Neutrophil (primary cell): ENCODE results near the gene SWAP70.
"Not testable (repeated sequence)": the region's sequence is repeated elsewhere in the genome, so short reads cannot be mapped to it uniquely, and the experiment has no call there.

Source experiments
- H3K27ac ChIP-seq: fragments of 200-600 bp; sonication (generic); 2 replicates; pipeline ENCODE4 v1.5.1; 2016; ENCODE audit warnings: mild to moderate bottlenecking, moderate library complexity
- H3K27me3 ChIP-seq: fragments of 200-600 bp; sonication (generic); 2 replicates; pipeline ENCODE4 v1.6.0; 2016; ENCODE audit warnings: mild to moderate bottlenecking
- H3K36me3 ChIP-seq: fragments of 200-600 bp; sonication (generic); 2 replicates; pipeline ENCODE4 v1.5.1; 2017
- H3K4me1 ChIP-seq, 2 experiments: fragments of 200-600 bp in 1 of 2; sonication (generic) in 1 of 2; 1 replicate in 1 of 2; 2 replicates in 1 of 2; pipeline versions ENCODE4 v1.5.1 to v1.6.1; 2013 to 2016; ENCODE audit warnings: low read depth in 1 of 2, low read length in 1 of 2, mild to moderate bottlenecking in 1 of 2, moderate library complexity in 1 of 2; ENCODE audit not compliant: control insufficient read depth in 1 of 2, insufficient read depth in 1 of 2
- H3K4me3 ChIP-seq, 2 experiments: fragments of 200-600 bp in 1 of 2; sonication (generic) in 1 of 2; 1 replicate in 1 of 2; 2 replicates in 1 of 2; pipeline ENCODE4 v1.5.1; 2013 to 2016; ENCODE audit warnings: low read depth in 1 of 2, low read length in 1 of 2, mild to moderate bottlenecking in 1 of 2, moderate library complexity in 1 of 2
- H3K9me3 ChIP-seq: fragments of 200-600 bp; sonication (generic); 2 replicates; pipeline ENCODE4 v1.5.1; 2016
- TF ChIP-seq, protein P1 (sequence below): fragments of 200-600 bp; sonication (generic); IDR thresholded peaks from 2 replicates; pipeline ENCODE4 v1.5.1; 2016; ENCODE audit warnings: antibody characterized with exemption

SWAP70 gene

DNA sequence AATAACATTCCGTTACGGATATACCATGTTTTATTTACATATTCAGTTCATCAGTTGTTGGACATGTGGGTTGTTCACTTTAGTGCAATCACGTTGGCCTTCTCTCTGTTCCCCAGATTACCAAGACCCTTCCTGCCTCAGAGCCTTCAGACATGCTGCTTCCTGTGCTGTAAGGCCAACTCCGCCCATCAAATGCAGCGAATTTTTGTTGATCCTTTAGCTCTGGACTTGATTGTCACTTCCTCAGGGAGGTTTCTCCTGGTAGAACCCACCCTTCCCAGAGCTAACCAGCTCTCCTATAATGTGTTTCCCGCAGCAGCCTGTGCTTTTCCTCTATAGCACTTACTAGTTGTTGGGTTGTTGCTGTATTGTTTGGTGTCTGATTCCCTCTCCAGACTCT lies 39.4 kb downstream of the SWAP70 start:
- H3K36me3 ChIP-seq, result no peaks in the 10 kb centered on the region
- peaks cover 5 to 21% of the 10 kb centered on the region in 2 experiments for H3K4me1 ChIP-seq
- peak overlapping the region; percentile 19 for H3K27ac ChIP-seq
- no peaks in the 10 kb centered on the region for H3K9me3 ChIP-seq
- no peaks in the 10 kb centered on the region for H3K27me3 ChIP-seq
- no peak overlapping the region for H3K4me3 ChIP-seq
- TF ChIP-seq, protein P1, sequence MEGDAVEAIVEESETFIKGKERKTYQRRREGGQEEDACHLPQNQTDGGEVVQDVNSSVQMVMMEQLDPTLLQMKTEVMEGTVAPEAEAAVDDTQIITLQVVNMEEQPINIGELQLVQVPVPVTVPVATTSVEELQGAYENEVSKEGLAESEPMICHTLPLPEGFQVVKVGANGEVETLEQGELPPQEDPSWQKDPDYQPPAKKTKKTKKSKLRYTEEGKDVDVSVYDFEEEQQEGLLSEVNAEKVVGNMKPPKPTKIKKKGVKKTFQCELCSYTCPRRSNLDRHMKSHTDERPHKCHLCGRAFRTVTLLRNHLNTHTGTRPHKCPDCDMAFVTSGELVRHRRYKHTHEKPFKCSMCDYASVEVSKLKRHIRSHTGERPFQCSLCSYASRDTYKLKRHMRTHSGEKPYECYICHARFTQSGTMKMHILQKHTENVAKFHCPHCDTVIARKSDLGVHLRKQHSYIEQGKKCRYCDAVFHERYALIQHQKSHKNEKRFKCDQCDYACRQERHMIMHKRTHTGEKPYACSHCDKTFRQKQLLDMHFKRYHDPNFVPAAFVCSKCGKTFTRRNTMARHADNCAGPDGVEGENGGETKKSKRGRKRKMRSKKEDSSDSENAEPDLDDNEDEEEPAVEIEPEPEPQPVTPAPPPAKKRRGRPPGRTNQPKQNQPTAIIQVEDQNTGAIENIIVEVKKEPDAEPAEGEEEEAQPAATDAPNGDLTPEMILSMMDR, result no peak

DNA sequence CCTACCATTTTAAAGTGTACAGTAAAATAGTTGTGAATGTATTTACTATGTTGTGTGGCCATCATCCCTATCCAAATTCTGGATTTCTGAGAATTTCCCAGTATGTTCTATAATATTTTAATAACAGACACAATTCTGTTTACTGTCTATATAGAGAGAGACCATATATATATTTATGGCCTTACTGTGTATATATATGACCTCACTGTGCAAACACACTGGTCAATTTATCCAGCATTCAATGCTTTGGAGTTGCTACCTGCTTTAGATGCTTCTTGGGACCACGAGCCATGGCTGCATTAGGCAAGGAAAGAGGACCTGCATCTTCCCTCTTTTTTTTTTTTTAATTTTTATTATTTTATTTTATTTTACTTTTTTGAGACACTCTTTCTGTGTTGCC lies 40.2 kb downstream of the SWAP70 start:
- H3K36me3 ChIP-seq, result no peaks in the 10 kb centered on the region
- TF ChIP-seq, protein P1, result no peak
- no peaks in the 10 kb centered on the region for H3K9me3 ChIP-seq
- no peaks in the 10 kb centered on the region for H3K27me3 ChIP-seq
- no peak overlapping the region for H3K27ac ChIP-seq
- peaks cover 5 to 16% of the 10 kb centered on the region in 2 experiments for H3K4me1 ChIP-seq
- no peak overlapping the region for H3K4me3 ChIP-seq

DNA sequence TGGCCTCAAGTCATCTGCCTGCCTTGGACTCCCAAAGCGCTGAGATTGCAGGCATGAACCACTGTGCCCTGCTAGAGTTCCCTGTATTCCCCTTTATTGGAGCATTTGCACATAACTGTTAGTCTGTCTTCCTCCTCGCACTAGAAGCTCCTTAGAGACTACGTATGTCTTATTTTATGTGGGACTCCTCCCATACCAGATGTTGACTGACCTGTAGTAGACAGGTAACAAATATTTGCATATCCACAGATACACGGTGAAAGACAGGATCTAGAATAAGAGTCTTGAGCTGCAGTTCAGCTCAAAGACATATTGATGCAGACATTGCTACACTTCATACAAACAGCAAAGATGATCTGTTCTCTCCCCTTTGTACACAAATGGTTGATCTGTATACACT lies 40.7 kb downstream of the SWAP70 start:
- H3K9me3 ChIP-seq, result no peaks in the 10 kb centered on the region
- H3K36me3 ChIP-seq, result no peaks in the 10 kb centered on the region
- no peak overlapping the region for H3K4me3 ChIP-seq
- H3K4me1 ChIP-seq, result peaks cover 5 to 15% of the 10 kb centered on the region in 2 experiments
- TF ChIP-seq, protein P1, result no peak
- H3K27ac ChIP-seq, result no peak overlapping the region
- no peaks in the 10 kb centered on the region for H3K27me3 ChIP-seq

DNA sequence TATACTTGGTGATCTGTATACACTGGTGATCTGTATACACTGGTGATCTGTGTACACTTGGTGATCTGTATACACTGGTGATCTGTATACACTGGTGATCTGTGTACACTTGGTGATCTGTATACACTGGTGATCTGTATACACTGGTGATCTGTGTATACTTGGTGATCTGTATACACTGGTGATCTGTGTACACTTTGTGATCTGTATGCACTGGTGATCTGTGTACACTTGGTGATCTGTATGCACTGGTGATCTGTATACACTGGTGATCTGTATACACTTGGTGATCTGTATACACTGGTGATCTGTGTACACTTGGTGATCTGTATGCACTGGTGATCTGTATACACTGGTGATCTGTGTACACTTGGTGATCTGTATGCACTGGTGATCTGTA lies 41.5 kb downstream of the SWAP70 start:
- H3K27me3 ChIP-seq, H3K27ac ChIP-seq, H3K9me3 ChIP-seq, H3K36me3 ChIP-seq, H3K4me3 ChIP-seq: not testable (repeated sequence)
- H3K4me1 ChIP-seq, result peaks cover 5 to 15% of the 10 kb centered on the region in 2 experiments

DNA sequence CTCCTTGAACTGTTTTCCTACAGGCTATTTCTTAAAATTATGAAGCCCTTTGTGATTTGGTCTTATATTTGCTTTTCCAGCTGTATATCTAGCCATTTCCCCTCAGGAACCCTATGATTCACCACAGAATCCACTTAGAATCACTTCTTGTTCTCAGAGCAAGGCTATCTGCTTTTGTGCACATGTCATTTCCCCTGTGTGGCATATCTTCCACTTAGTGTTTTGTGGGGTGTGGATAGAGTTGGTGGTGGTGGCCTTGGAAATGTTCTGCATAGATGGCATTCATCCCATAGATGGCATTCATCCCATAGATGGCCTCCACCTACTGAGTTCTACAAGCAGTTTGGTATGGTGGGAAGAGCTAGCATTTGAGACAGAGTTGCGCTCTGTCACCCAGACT lies 44.7 kb downstream of the SWAP70 start:
- Histone ChIP-seq H3K4me3 (no peak overlapping the region), H3K27me3 (no peaks in the 10 kb centered on the region), H3K9me3 (no peaks in the 10 kb centered on the region), H3K36me3 (no peaks in the 10 kb centered on the region), H3K27ac (no peak overlapping the region), H3K4me1 (peaks cover under 1 to 11% of the 10 kb centered on the region in 2 experiments)
- TF ChIP-seq, protein P1, result no peak

DNA sequence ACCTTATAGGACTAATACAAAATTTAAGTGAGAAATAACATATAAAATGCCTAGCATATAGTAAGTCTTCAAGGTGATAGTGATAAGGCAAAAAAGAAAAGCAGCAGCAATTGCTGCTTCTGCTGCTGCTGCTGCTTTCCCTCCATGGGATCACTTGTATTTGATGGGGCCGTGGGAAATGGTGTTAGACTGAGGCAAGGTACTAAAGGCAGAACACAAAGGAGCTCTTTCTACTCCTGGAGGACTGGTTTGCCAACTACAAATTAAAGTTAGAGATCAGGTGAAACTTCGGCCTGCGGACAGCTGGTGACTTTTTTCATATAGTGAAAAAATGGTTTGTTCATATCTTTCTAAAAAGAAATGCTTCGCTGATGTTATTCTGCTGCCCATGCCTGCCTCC lies 46.3 kb downstream of the SWAP70 start:
- H3K27ac ChIP-seq, result no peak overlapping the region
- TF ChIP-seq, protein P1, result no peak
- peaks cover 0 to 10% of the 10 kb centered on the region in 2 experiments for H3K4me1 ChIP-seq
- H3K36me3 ChIP-seq, result no peaks in the 10 kb centered on the region
- H3K4me3 ChIP-seq, result no peak overlapping the region
- H3K9me3 ChIP-seq, result no peaks in the 10 kb centered on the region
- no peaks in the 10 kb centered on the region for H3K27me3 ChIP-seq
